NOMO-1 (cell line): Measurements from ENCODE around the gene PCDHB12.
"Not testable (repeated sequence)": the region's sequence is repeated elsewhere in the genome, so short reads cannot be mapped to it uniquely, and the experiment has no call there.

ENCODE experiments used
- DNase-seq, 2 experiments: peaks; one replicate each; lab custom pipeline; 2025; ENCODE audit not compliant: unreplicated experiment in 2 of 2; lab: John Stamatoyannopoulos, UW

PCDHB12 gene

DNA sequence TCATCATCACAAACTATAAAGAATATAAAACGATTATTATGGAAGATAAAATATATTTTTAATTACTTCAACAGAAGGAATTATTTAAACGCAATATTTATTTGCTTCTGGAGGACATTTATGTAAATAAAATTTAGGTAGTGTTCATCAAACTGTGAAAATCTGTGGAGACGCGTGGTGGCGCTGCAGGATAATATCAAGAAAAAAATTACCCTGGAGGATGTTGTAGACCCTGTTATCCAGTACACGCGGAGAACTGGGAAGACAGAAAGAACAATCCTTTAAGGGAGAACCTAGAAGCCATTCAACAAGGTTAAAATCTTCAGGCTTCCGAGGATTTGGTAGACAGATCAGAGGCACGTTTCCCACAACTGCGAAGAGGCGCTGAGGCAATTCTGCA lies at the start of gene PCDHB12:
PCDHB12 (plus strand) TSS at position 242 of the 400 bp plus-strand sequence. CDS start 189 bp downstream, outside the sequence.
- no peak for DNase-seq

DNA sequence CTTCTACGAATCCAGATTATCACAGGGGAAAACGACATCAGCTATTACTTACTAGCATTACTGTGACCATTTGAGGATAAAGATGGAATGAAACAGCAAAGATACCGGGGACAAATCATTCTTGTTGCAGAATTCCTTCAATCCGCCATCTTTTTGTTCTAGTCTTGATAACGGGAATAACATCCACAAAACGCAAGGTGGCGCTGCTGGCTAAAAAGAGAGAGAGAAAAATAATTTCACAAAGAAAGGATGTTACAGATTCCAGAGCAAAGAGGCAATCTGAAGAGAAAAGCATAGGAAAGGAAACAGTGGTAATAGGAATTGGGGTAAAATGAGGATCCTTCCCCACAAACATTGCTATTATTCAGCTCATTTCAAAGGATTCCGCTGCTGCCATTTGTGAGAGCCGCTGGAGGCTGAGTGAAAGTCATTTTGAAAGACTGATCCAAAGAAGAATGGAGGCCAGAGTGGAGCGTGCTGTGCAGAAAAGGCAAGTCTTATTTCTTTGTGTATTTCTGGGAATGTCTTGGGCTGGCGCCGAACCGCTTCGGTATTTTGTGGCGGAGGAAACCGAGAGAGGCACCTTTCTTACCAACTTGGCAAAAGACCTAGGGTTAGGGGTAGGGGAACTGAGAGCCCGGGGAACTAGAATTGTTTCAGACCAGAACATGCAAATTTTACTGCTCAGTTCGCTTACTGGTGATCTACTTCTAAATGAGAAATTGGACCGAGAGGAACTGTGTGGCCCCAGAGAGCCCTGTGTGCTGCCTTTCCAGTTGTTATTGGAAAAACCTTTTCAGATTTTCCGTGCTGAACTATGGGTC lies 35.9 kb upstream of the PCDHB12 start, which contains the start of gene PCDHB7:
PCDHB7 (plus strand) TSS at position 264 of the 824 bp plus-strand sequence; CDS start at position 456, 192 bp downstream.
- DNase-seq, result peak in 1 of 2 experiments; percentile 8

DNA sequence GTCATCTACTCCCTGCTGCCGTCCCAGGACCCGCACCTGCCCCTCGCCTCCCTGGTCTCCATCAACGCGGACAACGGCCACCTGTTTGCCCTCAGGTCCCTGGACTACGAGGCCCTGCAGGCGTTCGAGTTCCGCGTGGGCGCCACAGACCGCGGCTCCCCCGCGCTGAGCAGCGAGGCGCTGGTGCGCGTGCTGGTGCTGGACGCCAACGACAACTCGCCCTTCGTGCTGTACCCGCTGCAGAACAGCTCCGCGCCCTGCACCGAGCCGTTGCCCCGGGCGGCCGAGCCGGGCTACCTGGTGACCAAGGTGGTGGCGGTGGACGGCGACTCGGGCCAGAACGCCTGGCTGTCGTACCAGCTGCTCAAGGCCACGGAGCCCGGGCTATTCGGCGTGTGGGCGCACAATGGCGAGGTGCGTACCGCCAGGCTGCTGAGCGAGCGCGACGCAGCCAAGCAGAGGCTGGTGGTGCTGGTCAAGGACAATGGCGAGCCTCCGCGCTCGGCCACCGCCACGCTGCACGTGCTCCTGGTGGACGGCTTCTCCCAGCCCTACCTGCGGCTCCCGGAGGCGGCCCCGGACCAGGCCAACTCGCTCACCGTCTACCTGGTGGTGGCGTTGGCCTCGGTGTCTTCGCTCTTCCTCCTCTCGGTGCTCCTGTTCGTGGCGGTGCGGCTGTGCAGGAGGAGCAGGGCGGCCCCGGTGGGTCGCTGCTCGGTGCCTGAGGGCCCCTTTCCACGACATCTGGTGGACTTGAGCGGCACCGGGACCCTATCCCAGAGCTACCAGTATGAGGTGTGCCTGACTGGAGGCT lies 34.0 kb upstream of the PCDHB12 start:
- not testable (repeated sequence) for DNase-seq

DNA sequence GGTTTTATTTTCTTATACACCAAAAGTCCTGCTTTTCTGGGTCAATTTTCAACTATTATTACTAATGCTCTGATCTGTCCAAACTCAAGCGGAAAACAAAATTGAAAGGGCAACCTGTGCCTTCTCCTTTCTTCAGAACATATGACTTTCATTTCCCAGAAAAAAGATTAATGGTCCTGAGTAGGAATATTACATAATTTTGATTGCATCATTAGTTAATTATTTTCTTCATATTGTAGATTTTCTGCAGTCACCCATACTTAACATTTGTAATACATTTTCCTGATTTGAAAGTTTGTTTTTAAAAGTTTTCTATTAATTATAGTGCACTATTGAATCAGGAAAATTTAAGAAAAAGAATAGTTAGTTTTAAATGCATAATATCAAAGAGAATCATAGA lies 32.6 kb upstream of the PCDHB12 start:
- DNase-seq, result no peak

DNA sequence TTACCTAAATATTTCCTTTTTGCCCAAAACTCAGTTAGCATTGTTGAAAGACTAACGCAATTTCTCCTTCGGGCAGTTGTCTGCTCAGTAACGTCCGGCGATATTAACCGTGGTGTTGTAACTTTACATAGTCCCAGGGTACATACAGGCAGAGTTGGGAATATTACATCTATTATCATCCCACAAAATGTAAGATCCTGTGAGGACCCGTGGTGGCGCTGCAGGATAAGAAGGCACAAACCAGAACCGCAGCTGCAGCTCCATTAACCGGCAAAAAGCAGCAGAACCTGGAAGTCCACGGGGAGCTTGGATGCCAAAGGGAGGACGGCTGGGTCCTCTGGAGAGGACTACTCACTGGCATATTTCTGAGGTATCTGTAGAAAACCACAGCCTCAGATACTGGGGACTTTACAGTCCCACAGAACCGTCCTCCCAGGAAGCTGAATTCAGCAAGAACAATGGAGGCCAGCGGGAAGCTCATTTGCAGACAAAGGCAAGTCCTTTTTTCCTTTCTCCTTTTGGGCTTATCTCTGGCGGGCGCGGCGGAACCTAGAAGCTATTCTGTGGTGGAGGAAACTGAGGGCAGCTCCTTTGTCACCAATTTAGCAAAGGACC lies 30.8 kb upstream of the PCDHB12 start, which contains the start of gene PCDHB8:
PCDHB8 (plus strand) TSS at position 214 of the 615 bp plus-strand sequence; CDS start at position 459, 245 bp downstream.
- DNase-seq, result not testable (repeated sequence)

DNA sequence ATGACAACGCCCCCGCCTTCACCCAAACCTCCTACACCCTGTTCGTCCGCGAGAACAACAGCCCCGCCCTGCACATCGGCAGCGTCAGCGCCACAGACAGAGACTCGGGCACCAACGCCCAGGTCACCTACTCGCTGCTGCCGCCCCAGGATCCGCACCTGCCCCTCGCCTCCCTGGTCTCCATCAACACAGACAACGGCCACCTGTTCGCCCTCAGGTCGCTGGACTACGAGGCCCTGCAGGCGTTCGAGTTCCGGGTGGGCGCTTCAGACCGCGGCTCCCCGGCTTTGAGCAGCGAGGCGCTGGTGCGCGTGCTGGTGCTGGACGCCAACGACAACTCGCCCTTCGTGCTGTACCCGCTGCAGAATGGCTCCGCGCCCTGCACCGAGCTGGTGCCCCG lies 29.1 kb upstream of the PCDHB12 start:
- not testable (repeated sequence) for DNase-seq

DNA sequence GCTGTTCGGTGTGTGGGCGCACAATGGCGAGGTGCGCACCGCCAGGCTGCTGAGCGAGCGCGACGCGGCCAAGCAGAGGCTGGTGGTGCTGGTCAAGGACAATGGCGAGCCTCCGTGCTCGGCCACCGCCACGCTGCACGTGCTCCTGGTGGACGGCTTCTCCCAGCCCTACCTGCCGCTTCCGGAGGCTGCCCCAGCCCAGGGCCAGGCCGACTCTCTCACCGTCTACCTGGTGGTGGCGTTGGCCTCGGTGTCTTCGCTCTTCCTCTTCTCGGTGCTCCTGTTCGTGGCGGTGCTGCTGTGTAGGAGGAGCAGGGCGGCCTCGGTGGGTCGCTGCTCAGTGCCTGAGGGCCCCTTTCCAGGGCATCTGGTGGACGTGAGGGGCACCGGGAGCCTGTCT lies 28.6 kb upstream of the PCDHB12 start:
- DNase-seq, result not testable (repeated sequence)

DNA sequence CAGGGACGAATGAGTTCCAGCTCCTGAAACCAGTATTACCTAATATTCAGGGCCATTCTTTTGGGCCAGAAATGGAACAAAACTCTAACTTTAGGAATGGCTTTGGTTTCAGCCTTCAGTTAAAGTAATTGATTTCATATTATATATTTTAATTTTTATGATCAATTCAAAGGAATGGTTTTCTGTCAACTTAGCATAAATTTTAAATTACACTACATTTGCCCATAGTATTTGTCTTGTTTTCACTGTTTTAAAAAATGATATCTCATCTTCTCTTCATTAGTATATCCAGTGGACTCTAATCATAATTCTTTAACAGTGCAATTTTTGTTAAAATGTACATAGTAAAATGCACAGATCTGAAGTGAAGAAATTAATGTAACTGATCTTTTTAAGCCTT lies 28.2 kb upstream of the PCDHB12 start:
- DNase-seq, result no peak

DNA sequence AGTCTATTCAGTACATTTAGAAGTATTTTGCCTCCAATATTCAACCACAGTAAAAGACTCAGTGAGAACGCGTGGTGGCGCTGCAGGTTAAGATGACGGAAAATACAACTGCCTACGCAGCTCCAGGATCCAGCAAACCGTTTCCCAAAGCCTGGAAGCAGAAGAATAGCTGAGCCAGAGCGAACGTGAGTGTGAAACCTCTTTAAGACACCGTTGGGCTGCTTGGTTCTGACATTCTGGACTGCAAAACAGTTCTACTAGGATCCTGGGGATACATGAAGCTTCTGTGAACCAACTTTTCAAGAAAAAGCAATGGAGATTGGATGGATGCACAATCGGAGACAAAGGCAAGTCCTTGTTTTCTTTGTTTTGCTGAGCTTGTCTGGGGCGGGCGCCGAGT lies 26.3 kb upstream of the PCDHB12 start, which contains the start of gene PCDHB16:
PCDHB16 (plus strand) TSS at position 140 of the 400 bp plus-strand sequence; CDS start at position 313, 173 bp downstream.
- no peak for DNase-seq

DNA sequence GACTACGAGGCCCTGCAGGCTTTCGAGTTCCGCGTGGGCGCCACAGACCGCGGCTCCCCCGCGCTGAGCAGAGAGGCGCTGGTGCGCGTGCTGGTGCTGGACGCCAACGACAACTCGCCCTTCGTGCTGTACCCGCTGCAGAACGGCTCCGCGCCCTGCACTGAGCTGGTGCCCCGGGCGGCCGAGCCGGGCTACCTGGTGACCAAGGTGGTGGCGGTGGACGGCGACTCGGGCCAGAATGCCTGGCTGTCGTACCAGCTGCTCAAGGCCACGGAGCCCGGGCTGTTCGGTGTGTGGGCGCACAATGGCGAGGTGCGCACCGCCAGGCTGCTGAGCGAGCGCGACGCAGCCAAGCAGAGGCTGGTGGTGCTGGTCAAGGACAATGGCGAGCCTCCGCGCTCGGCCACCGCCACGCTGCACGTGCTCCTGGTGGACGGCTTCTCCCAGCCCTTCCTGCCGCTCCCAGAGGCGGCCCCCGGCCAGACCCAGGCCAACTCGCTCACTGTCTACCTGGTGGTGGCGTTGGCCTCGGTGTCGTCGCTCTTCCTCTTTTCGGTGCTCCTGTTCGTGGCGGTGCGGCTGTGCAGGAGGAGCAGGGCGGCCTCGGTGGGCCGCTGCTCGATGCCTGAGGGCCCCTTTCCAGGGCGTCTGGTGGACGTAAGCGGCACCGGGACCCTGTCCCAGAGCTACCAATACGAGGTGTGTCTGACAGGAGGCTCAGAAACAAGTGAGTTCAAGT lies 24.2 kb upstream of the PCDHB12 start:
- DNase-seq, result not testable (repeated sequence)

DNA sequence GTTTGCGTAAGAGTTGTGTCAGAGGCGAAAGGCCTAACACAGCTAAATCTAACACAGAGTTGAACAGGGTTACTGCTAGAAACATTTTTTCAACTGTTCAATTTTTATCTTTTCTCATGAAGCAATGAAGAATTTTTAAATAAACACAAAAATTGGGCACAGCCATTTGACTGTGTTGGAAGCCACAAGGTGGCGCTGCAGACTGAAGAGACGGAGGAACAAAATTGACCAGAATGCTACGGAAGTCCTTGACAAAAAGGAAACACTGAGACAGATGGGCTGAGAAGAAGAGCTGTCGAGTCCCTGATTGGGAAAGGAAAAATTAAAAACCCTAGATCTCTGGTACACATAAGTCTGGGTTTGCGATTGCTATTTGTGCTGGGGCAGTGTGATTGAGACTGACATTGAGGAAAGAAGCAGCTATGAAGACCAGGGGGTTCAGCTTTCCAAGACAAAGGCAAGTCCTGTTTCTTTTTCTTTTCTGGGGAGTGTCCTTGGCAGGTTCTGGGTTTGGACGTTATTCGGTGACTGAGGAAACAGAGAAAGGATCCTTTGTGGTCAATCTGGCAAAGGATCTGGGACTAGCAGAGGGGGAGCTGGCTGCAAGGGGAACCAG lies 21.5 kb upstream of the PCDHB12 start, which contains the start of gene PCDHB9:
PCDHB9 (plus strand) TSS at position 265 of the 616 bp plus-strand sequence; CDS start at position 423, 158 bp downstream.
- DNase-seq, result no peak

DNA sequence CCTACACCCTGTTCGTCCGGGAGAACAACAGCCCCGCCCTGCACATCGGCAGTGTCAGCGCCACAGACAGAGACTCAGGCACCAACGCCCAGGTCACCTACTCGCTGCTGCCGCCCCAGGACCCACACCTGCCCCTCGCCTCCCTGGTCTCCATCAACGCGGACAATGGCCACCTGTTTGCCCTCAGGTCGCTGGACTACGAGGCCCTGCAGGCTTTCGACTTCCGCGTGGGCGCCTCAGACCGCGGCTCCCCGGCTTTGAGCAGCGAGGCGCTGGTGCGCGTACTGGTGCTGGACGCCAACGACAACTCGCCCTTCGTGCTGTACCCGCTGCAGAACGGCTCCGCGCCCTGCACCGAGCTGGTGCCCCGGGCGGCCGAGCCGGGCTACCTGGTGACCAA lies 19.8 kb upstream of the PCDHB12 start:
- DNase-seq, result not testable (repeated sequence)

DNA sequence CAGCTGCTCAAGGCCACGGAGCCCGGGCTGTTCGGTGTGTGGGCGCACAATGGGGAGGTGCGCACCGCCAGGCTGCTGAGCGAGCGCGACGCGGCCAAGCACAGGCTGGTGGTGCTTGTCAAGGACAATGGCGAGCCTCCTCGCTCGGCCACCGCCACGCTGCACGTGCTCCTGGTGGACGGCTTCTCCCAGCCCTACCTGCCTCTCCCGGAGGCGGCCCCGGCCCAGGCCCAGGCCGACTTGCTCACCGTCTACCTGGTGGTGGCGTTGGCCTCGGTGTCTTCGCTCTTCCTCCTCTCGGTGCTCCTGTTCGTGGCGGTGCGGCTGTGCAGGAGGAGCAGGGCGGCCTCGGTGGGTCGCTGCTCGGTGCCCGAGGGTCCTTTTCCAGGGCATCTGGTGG lies 19.4 kb upstream of the PCDHB12 start:
- not testable (repeated sequence) for DNase-seq

DNA sequence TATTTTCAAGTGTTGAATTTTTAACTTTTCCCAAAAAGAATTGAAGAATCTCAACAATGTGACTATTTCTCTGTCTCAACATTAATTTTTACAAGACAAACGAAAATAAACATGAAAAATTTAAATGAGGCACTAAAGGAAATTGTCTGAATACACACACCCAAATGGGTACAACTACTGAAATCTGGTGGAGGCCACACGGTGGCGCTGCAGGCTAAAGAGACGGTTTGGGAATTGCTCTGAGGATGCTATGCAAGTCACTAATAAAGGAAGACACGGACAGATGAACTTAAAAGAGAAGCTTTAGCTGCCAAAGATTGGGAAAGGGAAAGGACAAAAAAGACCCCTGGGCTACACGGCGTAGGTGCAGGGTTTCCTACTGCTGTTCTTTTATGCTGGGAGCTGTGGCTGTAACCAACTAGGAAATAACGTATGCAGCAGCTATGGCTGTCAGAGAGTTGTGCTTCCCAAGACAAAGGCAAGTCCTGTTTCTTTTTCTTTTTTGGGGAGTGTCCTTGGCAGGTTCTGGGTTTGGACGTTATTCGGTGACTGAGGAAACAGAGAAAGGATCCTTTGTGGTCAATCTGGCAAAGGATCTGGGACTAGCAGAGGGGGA lies 16.3 kb upstream of the PCDHB12 start, which contains the start of gene PCDHB10:
PCDHB10 (plus strand) TSS at position 244 of the 616 bp plus-strand sequence; CDS start at position 444, 200 bp downstream.
- no peak for DNase-seq

DNA sequence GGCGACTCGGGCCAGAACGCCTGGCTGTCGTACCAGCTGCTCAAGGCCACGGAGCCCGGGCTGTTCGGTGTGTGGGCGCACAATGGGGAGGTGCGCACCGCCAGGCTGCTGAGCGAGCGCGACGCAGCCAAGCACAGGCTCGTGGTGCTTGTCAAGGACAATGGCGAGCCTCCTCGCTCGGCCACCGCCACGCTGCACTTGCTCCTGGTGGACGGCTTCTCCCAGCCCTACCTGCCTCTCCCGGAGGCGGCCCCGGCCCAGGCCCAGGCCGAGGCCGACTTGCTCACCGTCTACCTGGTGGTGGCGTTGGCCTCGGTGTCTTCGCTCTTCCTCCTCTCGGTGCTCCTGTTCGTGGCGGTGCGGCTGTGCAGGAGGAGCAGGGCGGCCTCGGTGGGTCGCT lies 14.2 kb upstream of the PCDHB12 start:
- not testable (repeated sequence) for DNase-seq

DNA sequence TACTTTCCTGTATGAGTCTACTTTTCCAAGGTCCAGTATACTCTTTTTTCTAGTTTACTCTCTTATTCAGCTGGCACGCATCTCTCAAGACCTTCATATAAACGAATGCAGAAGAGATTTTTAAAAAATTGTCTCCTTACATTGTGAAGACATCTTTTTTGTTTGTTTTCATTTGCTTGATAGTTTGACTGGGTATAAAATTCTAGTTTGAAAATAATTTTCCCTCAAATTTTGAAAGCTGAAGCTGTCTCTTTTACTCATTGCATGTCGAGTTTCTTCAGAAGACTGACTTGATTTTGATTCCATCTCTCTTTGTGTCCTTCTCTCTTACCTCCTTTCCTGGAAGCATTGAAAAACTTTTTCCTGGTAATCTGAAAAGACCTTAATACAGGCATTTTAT lies 12.2 kb upstream of the PCDHB12 start:
- DNase-seq, result no peak

DNA sequence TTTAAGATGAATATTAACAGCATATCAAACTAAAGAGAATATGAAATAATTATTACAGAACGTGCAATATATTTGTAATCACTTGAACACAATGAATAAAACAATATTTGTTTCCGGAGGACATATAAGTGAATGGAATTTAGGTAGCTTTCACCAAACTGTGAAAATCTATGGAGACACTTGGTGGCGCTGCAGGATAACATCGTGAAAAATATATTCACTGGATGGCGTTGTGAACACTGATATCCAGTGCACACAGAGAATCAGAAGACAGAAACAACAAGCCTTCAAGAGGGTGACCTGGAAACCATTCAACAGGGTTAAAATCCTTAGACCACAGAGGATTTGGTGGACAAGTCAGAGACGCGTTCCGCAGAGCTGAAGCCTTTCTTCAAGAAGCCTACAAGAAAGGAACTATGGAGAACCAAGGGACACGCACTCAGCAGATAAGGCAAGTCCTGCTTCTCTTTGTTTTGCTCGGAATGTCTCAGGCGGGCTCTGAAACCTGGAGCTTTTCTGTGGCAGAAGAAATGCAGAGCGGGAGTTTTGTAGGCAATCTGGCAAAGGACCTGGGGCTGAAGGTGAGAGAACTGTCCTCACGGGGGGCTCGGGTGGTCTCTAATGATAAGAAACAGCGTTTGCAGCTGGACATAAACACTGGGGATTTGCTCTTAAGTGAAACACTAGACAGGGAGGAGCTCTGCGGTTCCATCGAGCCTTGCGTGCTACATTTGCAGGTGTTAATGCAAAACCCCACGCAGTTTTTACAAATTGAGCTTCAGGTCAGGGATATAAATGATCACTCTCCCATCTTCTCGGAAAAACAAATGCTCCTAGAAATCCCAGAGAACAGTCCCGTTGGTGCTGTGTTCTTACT lies 8.9 kb upstream of the PCDHB12 start, which contains the start of gene PCDHB11:
PCDHB11 (plus strand) TSS at position 269 of the 877 bp plus-strand sequence; CDS start at position 417, 148 bp downstream.
- DNase-seq, result peak in 1 of 2 experiments; percentile 10

DNA sequence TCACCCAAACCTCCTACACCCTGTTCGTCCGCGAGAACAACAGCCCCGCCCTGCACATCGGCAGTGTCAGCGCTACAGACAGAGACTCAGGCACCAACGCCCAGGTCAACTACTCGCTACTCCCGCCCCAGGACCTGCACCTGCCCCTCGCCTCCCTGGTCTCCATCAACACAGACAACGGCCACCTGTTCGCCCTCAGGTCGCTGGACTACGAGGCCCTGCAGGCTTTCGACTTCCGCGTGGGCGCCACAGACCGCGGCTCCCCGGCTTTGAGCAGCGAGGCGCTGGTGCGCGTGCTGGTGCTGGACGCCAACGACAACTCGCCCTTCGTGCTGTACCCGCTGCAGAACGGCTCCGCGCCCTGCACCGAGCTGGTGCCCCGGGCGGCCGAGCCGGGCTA lies 7.4 kb upstream of the PCDHB12 start:
- DNase-seq, result not testable (repeated sequence)
